GM23248 (cell line): Measurements from ENCODE around the gene SLC9B2. TPM values are rescaled to one million over a fixed set of nuclear protein-coding genes. Genes with fewer than 3 reads are reported as not detected.

ENCODE experiments used
- DNase-seq: peaks from one replicate; pipeline ENCODE4 v3.0.0-alpha.2; 2015
- H2AFZ ChIP-seq: fragments of 200-600 bp; sonication (generic); 2 replicates; pipeline ENCODE4 v1.6.1; 2016; ENCODE audit warnings: antibody characterized with exemption
- H3F3A ChIP-seq: fragments of 200-600 bp; sonication (generic); 2 replicates; pipeline ENCODE4 v1.6.1; 2016; ENCODE audit warnings: mild to moderate bottlenecking, antibody characterized with exemption, mixed run types; ENCODE audit not compliant: insufficient read depth
- H3K27ac ChIP-seq: fragments of 200-600 bp; sonication (generic); 2 replicates; pipeline ENCODE4 v1.5.1; 2016; ENCODE audit warnings: mild to moderate bottlenecking
- H3K27me3 ChIP-seq: fragments of 200-600 bp; sonication (generic); replicated peaks from 2 replicates; pipeline ENCODE4 v1.6.1; 2016; ENCODE audit warnings: mild to moderate bottlenecking; ENCODE audit not compliant: insufficient read depth
- H3K36me3 ChIP-seq: fragments of 200-600 bp; sonication (generic); 2 replicates; pipeline ENCODE4 v1.6.1; 2016; ENCODE audit warnings: low read depth, mild to moderate bottlenecking
- H3K4me1 ChIP-seq: fragments of 200-600 bp; sonication (generic); 2 replicates; pipeline ENCODE4 v1.6.1; 2016; ENCODE audit warnings: mild to moderate bottlenecking; ENCODE audit not compliant: insufficient read depth
- H3K4me2 ChIP-seq: fragments of 200-600 bp; sonication (generic); one replicate; pipeline ENCODE4 v1.6.1; 2016; ENCODE audit warnings: mild to moderate bottlenecking; ENCODE audit not compliant: unreplicated experiment
- H3K4me3 ChIP-seq: fragments of 200-600 bp; sonication (generic); 2 replicates; pipeline ENCODE4 v1.5.1; 2016; ENCODE audit warnings: mild to moderate bottlenecking
- H3K79me2 ChIP-seq: fragments of 200-600 bp; sonication (generic); 2 replicates; pipeline ENCODE4 v1.6.1; 2016; ENCODE audit warnings: mild to moderate bottlenecking; ENCODE audit not compliant: insufficient read depth
- H3K9ac ChIP-seq: fragments of 200-600 bp; sonication (generic); 2 replicates; pipeline ENCODE4 v1.6.1; 2016; ENCODE audit warnings: mild to moderate bottlenecking
- H3K9me2 ChIP-seq: fragments of 200-600 bp; sonication (generic); 2 replicates; pipeline ENCODE4 v1.6.1; 2016; ENCODE audit warnings: mixed run types, mild to moderate bottlenecking, moderate library complexity; ENCODE audit not compliant: insufficient read depth
- H3K9me3 ChIP-seq: fragments of 200-600 bp; sonication (generic); one replicate; pipeline ENCODE4 v1.6.1; 2017; ENCODE audit warnings: low read depth
- H4K20me1 ChIP-seq: fragments of 200-600 bp; sonication (generic); 2 replicates; pipeline ENCODE4 v1.6.0; 2016; ENCODE audit not compliant: insufficient read depth
- EZH2 ChIP-seq: fragments of 200-600 bp; sonication (generic); IDR thresholded peaks from 2 replicates; pipeline ENCODE4 v1.6.1; 2018; ENCODE audit warnings: antibody characterized with exemption, mild to moderate bottlenecking; ENCODE audit not compliant: insufficient read depth, poor library complexity, severe bottlenecking
- EZH2phosphoT487 ChIP-seq: fragments of 200-600 bp; sonication (generic); IDR thresholded peaks from 2 replicates; pipeline ENCODE4 v1.6.1; 2018; ENCODE audit warnings: antibody characterized with exemption, moderate library complexity, mild to moderate bottlenecking, low read depth; ENCODE audit not compliant: insufficient read depth
- WGBS, 2 experiments: methylation state at CpG; one replicate each; pipeline ENCODE4 v1.1.6; 2015 to 2017; ENCODE audit warnings: low lambda C conversion rate in 2 of 2, low coverage in 1 of 2; ENCODE audit errors: missing lambda C conversion rate in 2 of 2; 5-methylcytosine and 5-hydroxymethylcytosine counted together
- in situ Hi-C: fragments of 300-500 bp; cut with MboI; formaldehyde crosslinking; loops from 2 replicates; pipeline ENCODE4 v1.15.0; 2020
- polyA plus RNA-seq: library from polyadenylated mRNA; unstranded; fragments of >200 nt; fragmentation: Nextera tagmentation; extraction: Ambion mirVana; gene quantifications from 2 replicates; pipeline ENCODE4 v1.2.1, GENCODE V29; 2016
- total RNA-seq: library from RNA; depleted of rRNA; stranded (reverse); fragments of >200 nt; shearing (Covaris generic); gene quantifications from 2 replicates; pipeline ENCODE4 v1.2.3, GENCODE V29; 2014

SLC9B2 gene
- total and polyA plus RNA-seq, 2 experiments from 2014 or later = 23.7 to 30.9 TPM

- Histone ChIP-seq H3K27me3 (no peaks in the 10 kb centered on the region), H3K9me2 (no peaks in the 10 kb centered on the region), H3F3A (peaks cover 19% of the 10 kb centered on the region), H3K4me3 (no peak overlapping the region), H3K27ac (peak overlapping the region; percentile 65), H3K4me1 (peaks cover 13% of the 10 kb centered on the region), H4K20me1 (no peaks in the 10 kb centered on the region), H3K79me2 (peaks cover 51% of the 10 kb centered on the region), H3K4me2 (peak overlapping the region; percentile 22), H3K9ac (no peak overlapping the region), H3K9me3 (no peaks in the 10 kb centered on the region), H2AFZ (no peak overlapping the region), H3K36me3 (peaks cover 7% of the 10 kb centered on the region; the same call in 1 of the 2 replicates)
- 21 to 22% methylated on average over 2 of the region's 2 CpGs for WGBS, 2 experiments
- TF ChIP-seq EZH2 (no peak), EZH2phosphoT487 (no peak)
- peak; percentile 72 for DNase-seq
- in situ Hi-C loops = no loop called here
These were observed 8.6 kb downstream of the SLC9B2 start for GRCh38 chr4:103067841-103068547.

GRCh38 chr4:103060453-103061148, 16.0 kb downstream of the SLC9B2 start:
- Histone ChIP-seq H3K27ac (no peak overlapping the region), H3K4me3 (no peak overlapping the region), H2AFZ (no peak overlapping the region), H3K9me2 (no peaks in the 10 kb centered on the region), H3K36me3 (0 out of 2 replicates have a peak, but pooled peaks cover 6% of the 10 kb centered on the region), H3F3A (no peaks in the 10 kb centered on the region), H3K9ac (no peak overlapping the region), H3K4me1 (no peaks in the 10 kb centered on the region), H3K79me2 (no peaks in the 10 kb centered on the region), H3K9me3 (no peaks in the 10 kb centered on the region), H3K4me2 (no peak overlapping the region), H3K27me3 (no peaks in the 10 kb centered on the region), H4K20me1 (no peaks in the 10 kb centered on the region)
- 94 to 100% methylated on average over 2 of the region's 2 CpGs for WGBS, 2 experiments
- TF ChIP-seq EZH2phosphoT487 (no peak), EZH2 (no peak)
- in situ Hi-C loops = no loop called here
- no peak for DNase-seq

- 97 to 98% methylated on average over 3 of the region's 3 CpGs for WGBS, 2 experiments
- H3K4me2 ChIP-seq = no peak overlapping the region
- H3K27ac ChIP-seq = no peak overlapping the region
- in situ Hi-C loops = no loop called here
- H3K79me2 ChIP-seq = no peaks in the 10 kb centered on the region
- no peaks in the 10 kb centered on the region for H3K27me3 ChIP-seq
- no peaks in the 10 kb centered on the region for H3K9me3 ChIP-seq
- no peak overlapping the region for H3K4me3 ChIP-seq
- no peak overlapping the region for H2AFZ ChIP-seq
- no peak overlapping the region for H3K9ac ChIP-seq
- TF ChIP-seq EZH2 (no peak), EZH2phosphoT487 (no peak)
- no peaks in the 10 kb centered on the region for H3K9me2 ChIP-seq
- DNase-seq = no peak
- no peaks in the 10 kb centered on the region for H4K20me1 ChIP-seq
- peaks cover 9% of the 10 kb centered on the region for H3K4me1 ChIP-seq
- peaks cover 19% of the 10 kb centered on the region for H3F3A ChIP-seq
- 0 out of 2 replicates have a peak, but pooled peaks cover 3% of the 10 kb centered on the region for H3K36me3 ChIP-seq
These were observed 22.5 kb downstream of the SLC9B2 start for GRCh38 chr4:103054030-103054429.

GRCh38 chr4:103052779-103053178, 23.8 kb downstream of the SLC9B2 start:
- no peaks in the 10 kb centered on the region for H3K27me3 ChIP-seq
- H3K4me1 ChIP-seq = peaks cover 9% of the 10 kb centered on the region
- no peak for DNase-seq
- H2AFZ ChIP-seq = no peak overlapping the region
- no peaks in the 10 kb centered on the region for H3K9me2 ChIP-seq
- in situ Hi-C loops = no loop called here
- H3K4me3 ChIP-seq = no peak overlapping the region
- no peaks in the 10 kb centered on the region for H3K9me3 ChIP-seq
- H3K36me3 ChIP-seq = 0 out of 2 replicates have a peak, but pooled peaks cover 3% of the 10 kb centered on the region
- no peaks in the 10 kb centered on the region for H3K79me2 ChIP-seq
- no peak overlapping the region for H3K27ac ChIP-seq
- TF ChIP-seq EZH2phosphoT487 (no peak), EZH2 (no peak)
- no peaks in the 10 kb centered on the region for H4K20me1 ChIP-seq
- WGBS, 2 experiments = 82 to 83% methylated on average over 3 of the region's 3 CpGs
- no peak overlapping the region for H3K4me2 ChIP-seq
- H3F3A ChIP-seq = peaks cover 19% of the 10 kb centered on the region
- H3K9ac ChIP-seq = no peak overlapping the region
